ENCODE measurements around the gene CHRNA9. TPM values are rescaled to one million over a fixed set of nuclear protein-coding genes. Genes with fewer than 3 reads are reported as not detected.

CHRNA9 gene
- total and polyA plus RNA-seq, 2 of the 13 experiments (the other 11 are each of a cell fraction or from before 2014, with no cell fraction given): not detected

DNA sequence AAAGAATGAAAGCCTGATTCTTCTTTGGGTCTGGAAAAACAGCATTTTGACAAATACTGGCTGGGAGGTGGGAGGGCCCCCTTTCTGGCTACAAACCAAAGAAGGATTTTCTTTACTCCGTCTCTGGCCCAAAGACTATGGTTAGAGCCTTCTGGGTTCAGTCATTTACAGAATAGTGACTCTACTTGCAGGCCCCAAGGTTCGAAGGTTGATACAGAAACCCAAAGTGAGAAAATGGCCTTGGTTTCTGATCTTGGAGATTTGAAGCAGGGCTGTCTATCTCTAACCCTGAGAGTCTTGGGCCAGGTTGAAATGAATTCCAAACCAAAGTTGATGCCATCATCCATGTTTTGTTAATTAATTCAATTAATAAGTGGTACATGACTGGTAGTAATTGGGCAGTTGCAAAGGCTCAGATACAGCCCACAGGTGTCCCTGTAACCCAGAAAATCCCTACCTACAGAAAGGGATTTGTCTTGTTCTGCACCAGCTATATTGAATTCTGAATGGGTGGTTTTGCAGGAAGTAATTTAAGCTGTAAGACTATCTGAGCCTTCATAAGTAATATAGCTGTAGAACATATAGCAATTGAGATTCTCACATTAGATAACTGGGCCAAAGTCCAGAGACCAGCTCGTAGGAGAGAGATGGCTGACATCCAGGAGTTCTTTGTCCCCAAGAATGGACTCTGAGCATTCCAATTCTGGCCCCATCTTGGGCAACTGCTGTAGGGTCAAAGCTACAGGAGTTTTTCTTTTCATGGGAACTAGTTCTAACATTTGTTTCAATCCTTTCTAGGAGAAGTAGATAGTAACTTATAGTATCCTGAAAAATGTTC lies 34.5 kb downstream of the CHRNA9 start (continued):
- TF ChIP-seq TFE3 (CRISPR knock-in tag; IDR thresholded peaks at IDR 0.05) (no peak), ZNF44 (CRISPR knock-in tag; IDR thresholded peaks at IDR 0.05) (no peak), ZNF75D (CRISPR knock-in tag; IDR thresholded peaks at IDR 0.05; ENCODE audit: borderline replicate concordance) (no peak), TFDP1 (CRISPR knock-in tag; IDR thresholded peaks at IDR 0.05; ENCODE audit: borderline replicate concordance) (no peak), HMG20A (CRISPR knock-in tag; IDR thresholded peaks at IDR 0.05; ENCODE audit: borderline replicate concordance) (peak; percentile 50; the same call in 1 of the 2 replicates), SALL1 (CRISPR knock-in tag; IDR thresholded peaks at IDR 0.05) (peak; percentile 46; the same call in 1 of the 2 replicates), POGZ (CRISPR knock-in tag; IDR thresholded peaks at IDR 0.05) (peak; percentile 54; the same call in 1 of the 2 replicates), ZNF766 (CRISPR knock-in tag; IDR thresholded peaks at IDR 0.05; ENCODE audit: borderline replicate concordance) (no peak), ZNF460 (CRISPR knock-in tag; IDR thresholded peaks at IDR 0.05; ENCODE audit: borderline replicate concordance) (no peak), BCLAF1 (IDR thresholded peaks at IDR 0.05) (no peak), KMT2B (CRISPR knock-in tag; IDR thresholded peaks at IDR 0.05) (no peak), GATAD2A (CRISPR knock-in tag; IDR thresholded peaks at IDR 0.05) (peak; percentile 62; the same call in 1 of the 2 replicates), EP300 (IDR thresholded peaks at IDR 0.05; ENCODE audit: low read depth in 2 of 2, low read length in 2 of 2) (peak in 1 of 2 experiments; percentile 57; a peak in 2 of 4 replicates), EP300 (CRISPR knock-in tag; IDR thresholded peaks at IDR 0.05; ENCODE audit: borderline replicate concordance) (no peak), SOX13 (IDR thresholded peaks at IDR 0.05) (no peak), SOX13 (CRISPR knock-in tag; conservative IDR thresholded peaks at IDR 0.05 in 1 of 2, IDR thresholded peaks at IDR 0.05 in 1 of 2) (peak in 1 of 2 experiments; percentile 35; a peak in 1 of 4 replicates), ZNF10 (CRISPR knock-in tag; IDR thresholded peaks at IDR 0.05; ENCODE audit: borderline replicate concordance, low read depth) (no peak), ZNF839 (CRISPR knock-in tag; IDR thresholded peaks at IDR 0.05; ENCODE audit: borderline replicate concordance) (no peak), EHMT2 (IDR thresholded peaks at IDR 0.05; ENCODE audit: borderline replicate concordance, low read depth, low read length) (no peak), PRPF4 (IDR thresholded peaks at IDR 0.05; ENCODE audit: low read depth, low read length, poor library complexity, severe bottlenecking) (no peak), HMGA1 (CRISPR knock-in tag; conservative IDR thresholded peaks at IDR 0.05) (no peak)
- TF ChIP-seq, protein P1, sequence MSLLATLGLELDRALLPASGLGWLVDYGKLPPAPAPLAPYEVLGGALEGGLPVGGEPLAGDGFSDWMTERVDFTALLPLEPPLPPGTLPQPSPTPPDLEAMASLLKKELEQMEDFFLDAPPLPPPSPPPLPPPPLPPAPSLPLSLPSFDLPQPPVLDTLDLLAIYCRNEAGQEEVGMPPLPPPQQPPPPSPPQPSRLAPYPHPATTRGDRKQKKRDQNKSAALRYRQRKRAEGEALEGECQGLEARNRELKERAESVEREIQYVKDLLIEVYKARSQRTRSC (CRISPR knock-in tag; IDR thresholded peaks at IDR 0.05; ENCODE audit: low read depth): no peak
- TF ChIP-seq, protein P2, sequence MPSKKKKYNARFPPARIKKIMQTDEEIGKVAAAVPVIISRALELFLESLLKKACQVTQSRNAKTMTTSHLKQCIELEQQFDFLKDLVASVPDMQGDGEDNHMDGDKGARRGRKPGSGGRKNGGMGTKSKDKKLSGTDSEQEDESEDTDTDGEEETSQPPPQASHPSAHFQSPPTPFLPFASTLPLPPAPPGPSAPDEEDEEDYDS (CRISPR knock-in tag; IDR thresholded peaks at IDR 0.05): no peak
